ENCODE measurements around the gene RTN1. TPM values are rescaled to one million over a fixed set of nuclear protein-coding genes. Genes with fewer than 3 reads are reported as not detected.
"Not testable (repeated sequence)": the region's sequence is repeated elsewhere in the genome, so short reads cannot be mapped to it uniquely, and the experiment has no call there.

The RTN1 gene
- total RNA-seq, 1 donor from 2014 or later: 2.1 TPM

DNA sequence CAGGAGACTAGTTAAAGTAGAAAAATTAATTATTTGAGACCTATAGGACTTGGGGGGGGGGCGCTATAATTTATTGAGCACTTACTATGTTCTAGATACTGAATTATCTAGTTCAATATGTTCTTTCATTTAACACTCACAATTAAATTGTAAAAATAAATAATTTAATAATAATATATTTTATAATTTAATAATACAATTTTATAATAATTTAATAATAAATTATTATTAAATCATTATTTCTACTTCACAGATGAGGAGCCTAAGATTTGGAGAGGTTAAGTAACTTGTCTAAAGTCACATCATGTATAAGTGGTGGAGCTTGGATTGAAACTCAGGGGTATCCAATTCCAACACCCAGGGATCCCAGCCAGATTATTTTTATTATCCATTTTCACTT is 195.2 kb downstream of the RTN1 start:
- TF ChIP-seq, protein P1, sequence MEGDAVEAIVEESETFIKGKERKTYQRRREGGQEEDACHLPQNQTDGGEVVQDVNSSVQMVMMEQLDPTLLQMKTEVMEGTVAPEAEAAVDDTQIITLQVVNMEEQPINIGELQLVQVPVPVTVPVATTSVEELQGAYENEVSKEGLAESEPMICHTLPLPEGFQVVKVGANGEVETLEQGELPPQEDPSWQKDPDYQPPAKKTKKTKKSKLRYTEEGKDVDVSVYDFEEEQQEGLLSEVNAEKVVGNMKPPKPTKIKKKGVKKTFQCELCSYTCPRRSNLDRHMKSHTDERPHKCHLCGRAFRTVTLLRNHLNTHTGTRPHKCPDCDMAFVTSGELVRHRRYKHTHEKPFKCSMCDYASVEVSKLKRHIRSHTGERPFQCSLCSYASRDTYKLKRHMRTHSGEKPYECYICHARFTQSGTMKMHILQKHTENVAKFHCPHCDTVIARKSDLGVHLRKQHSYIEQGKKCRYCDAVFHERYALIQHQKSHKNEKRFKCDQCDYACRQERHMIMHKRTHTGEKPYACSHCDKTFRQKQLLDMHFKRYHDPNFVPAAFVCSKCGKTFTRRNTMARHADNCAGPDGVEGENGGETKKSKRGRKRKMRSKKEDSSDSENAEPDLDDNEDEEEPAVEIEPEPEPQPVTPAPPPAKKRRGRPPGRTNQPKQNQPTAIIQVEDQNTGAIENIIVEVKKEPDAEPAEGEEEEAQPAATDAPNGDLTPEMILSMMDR (IDR thresholded peaks at IDR 0.05; ENCODE audit: unreplicated experiment): no peak
- Mint-ChIP-seq H3K4me3 (ENCODE audit: unreplicated experiment) (no peak overlapping the region), H3K27me3 (ENCODE audit: unreplicated experiment) (peaks cover 4% of the 10 kb centered on the region), H3K9me3 (ENCODE audit: unreplicated experiment) (no peaks in the 10 kb centered on the region), H3K36me3 (ENCODE audit: low read depth, unreplicated experiment) (no peaks in the 10 kb centered on the region), H3K4me1 (ENCODE audit: unreplicated experiment) (no peaks in the 10 kb centered on the region), H3K27ac (ENCODE audit: unreplicated experiment) (no peak overlapping the region)
- DNase-seq (ENCODE audit: low spot score): no peak

DNA sequence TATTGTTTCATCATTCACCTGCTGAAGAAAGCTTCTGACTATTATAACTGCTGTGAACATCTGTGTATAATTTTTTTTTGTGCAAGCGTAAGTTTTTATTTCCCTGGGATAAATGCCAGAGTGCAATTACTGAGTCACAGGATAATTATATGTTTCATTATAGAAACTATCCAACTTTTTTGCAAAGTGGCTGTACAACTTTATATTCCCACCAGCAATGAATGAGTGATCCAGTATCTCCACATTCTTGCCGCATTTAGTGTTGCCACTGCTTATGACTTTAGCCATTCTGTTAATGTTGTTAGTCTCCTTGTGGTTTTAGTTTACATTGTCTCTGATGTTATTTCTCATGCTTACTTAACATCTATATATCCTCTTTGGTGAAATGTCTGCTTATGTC is 205.8 kb downstream of the RTN1 start:
- H3K9me3 Mint-ChIP-seq (ENCODE audit: unreplicated experiment): no peaks in the 10 kb centered on the region
- TF ChIP-seq, protein P1 (IDR thresholded peaks at IDR 0.05; ENCODE audit: unreplicated experiment): no peak
- DNase-seq (ENCODE audit: low spot score): no peak
- no peaks in the 10 kb centered on the region for H3K4me1 Mint-ChIP-seq (ENCODE audit: unreplicated experiment)
- H3K4me3 Mint-ChIP-seq (ENCODE audit: unreplicated experiment): no peak overlapping the region
- H3K27me3 Mint-ChIP-seq (ENCODE audit: unreplicated experiment): peaks cover 1% of the 10 kb centered on the region
- H3K36me3 Mint-ChIP-seq (ENCODE audit: low read depth, unreplicated experiment): no peaks in the 10 kb centered on the region
- H3K27ac Mint-ChIP-seq (ENCODE audit: unreplicated experiment): no peak overlapping the region

DNA sequence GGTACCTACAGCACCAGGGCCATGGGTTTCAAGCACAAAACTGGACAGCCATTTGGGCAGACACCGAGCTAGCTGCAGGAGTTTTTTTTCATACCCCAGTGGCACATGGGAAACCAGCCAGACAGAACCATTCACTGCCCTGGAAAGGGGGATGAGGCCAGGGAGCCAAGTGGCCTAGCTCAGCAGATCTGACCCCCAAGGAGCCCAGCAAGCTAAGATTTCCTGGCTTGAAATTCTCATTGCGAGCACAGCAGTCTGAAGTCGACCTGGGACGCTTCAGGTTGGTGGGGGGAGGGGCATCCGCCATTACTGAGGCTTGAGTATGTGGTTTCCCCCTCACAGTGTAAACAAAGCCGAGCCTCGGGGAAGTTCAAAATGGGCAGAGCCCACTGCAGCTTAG is 212.8 kb downstream of the RTN1 start:
- DNase-seq (ENCODE audit: low spot score): no peak

DNA sequence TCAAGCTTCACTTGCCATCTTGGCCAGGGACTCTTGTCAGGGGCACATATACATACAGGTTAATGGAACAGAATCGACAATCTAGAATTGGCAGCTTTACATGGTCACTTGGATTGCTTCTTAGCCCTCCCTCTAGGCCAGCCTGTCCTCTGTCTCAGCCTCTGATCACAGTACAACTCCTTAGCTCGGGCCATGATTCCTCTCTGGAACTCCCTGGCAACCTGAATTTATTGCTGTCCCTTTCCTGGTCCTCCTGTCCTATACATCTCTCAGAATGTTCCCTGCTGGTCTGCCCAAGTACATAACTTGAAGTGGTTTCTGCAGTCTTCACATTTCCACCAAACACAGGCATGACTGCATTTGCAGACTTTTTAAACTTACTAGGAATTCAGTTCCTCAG is 214.1 kb downstream of the RTN1 start:
- Mint-ChIP-seq H3K4me3 (ENCODE audit: unreplicated experiment) (no peak overlapping the region), H3K9me3 (ENCODE audit: unreplicated experiment) (no peaks in the 10 kb centered on the region), H3K27ac (ENCODE audit: unreplicated experiment) (no peak overlapping the region), H3K36me3 (ENCODE audit: low read depth, unreplicated experiment) (no peaks in the 10 kb centered on the region), H3K27me3 (ENCODE audit: unreplicated experiment) (peaks cover 1% of the 10 kb centered on the region), H3K4me1 (ENCODE audit: unreplicated experiment) (no peaks in the 10 kb centered on the region)
- TF ChIP-seq, protein P1 (IDR thresholded peaks at IDR 0.05; ENCODE audit: unreplicated experiment): no peak
- DNase-seq (ENCODE audit: low spot score): no peak

More for the DNA sequence above, 212.8 kb downstream of the RTN1 start:
- Mint-ChIP-seq H3K4me1 (ENCODE audit: unreplicated experiment) (no peaks in the 10 kb centered on the region), H3K4me3 (ENCODE audit: unreplicated experiment) (no peak overlapping the region), H3K36me3 (ENCODE audit: low read depth, unreplicated experiment) (no peaks in the 10 kb centered on the region), H3K9me3 (ENCODE audit: unreplicated experiment) (no peaks in the 10 kb centered on the region), H3K27ac (ENCODE audit: unreplicated experiment) (no peak overlapping the region), H3K27me3 (ENCODE audit: unreplicated experiment) (peaks cover 1% of the 10 kb centered on the region)
- TF ChIP-seq, protein P1 (IDR thresholded peaks at IDR 0.05; ENCODE audit: unreplicated experiment): no peak

DNA sequence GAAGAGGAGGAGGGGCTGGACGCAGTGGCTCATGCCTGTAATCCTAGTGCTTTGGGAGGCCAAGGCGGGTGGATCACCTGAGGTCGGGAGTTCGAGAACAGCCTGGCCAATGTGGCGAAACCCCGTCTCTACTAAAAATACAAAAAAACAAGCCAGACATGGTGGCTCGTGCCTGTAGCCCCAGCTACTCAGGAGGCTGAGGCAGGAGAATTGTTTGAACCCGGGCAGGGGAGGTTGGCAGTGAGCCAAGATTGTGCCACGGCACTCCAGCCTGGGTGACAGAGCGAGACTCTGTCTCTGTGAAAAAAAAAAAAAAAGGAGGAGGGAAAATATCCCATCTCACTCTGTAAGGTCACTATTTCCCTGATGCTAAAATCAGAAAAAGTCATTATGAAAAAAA is 216.4 kb downstream of the RTN1 start:
- H3K27me3 Mint-ChIP-seq (ENCODE audit: unreplicated experiment); H3K4me1 Mint-ChIP-seq (ENCODE audit: unreplicated experiment); H3K36me3 Mint-ChIP-seq (ENCODE audit: low read depth, unreplicated experiment); H3K27ac Mint-ChIP-seq (ENCODE audit: unreplicated experiment); H3K4me3 Mint-ChIP-seq (ENCODE audit: unreplicated experiment); DNase-seq (ENCODE audit: low spot score); H3K9me3 Mint-ChIP-seq (ENCODE audit: unreplicated experiment): not testable (repeated sequence)

DNA sequence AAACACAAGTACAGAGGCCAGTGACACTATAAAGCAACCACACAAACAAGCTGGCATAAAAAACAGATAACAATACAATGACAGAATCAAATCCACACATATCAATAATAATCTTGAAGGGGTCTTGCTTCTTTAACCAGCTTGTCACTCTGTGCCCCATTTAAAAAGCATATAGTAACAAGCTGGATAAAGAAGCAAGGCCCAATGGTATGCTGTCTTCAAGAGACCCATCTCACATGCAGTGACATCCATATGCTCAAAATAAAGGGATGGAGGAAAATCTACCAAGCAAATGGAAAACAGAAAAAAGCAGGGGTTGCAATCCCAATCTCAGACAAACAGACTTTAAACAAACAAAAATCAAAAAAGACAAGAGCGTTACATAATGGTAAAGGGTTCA is 223.7 kb downstream of the RTN1 start:
- not testable (repeated sequence) for H3K4me3 Mint-ChIP-seq (ENCODE audit: unreplicated experiment); H3K36me3 Mint-ChIP-seq (ENCODE audit: low read depth, unreplicated experiment); H3K9me3 Mint-ChIP-seq (ENCODE audit: unreplicated experiment); H3K4me1 Mint-ChIP-seq (ENCODE audit: unreplicated experiment); DNase-seq (ENCODE audit: low spot score); H3K27ac Mint-ChIP-seq (ENCODE audit: unreplicated experiment); H3K27me3 Mint-ChIP-seq (ENCODE audit: unreplicated experiment)
